Transverse colon (tissue), 4 donors: ENCODE data around the gene ABCB8. TPM values are rescaled to one million over a fixed set of nuclear protein-coding genes. Genes with fewer than 3 reads are reported as not detected.
"Not testable (repeated sequence)": the region's sequence is repeated elsewhere in the genome, so short reads cannot be mapped to it uniquely, and the experiment has no call there.

ENCODE experiments used
- DNase-seq: peaks from one replicate; pipeline ENCODE4 v3.0.0-alpha.2; 2019
- H3K27ac ChIP-seq, 4 donors: fragments of 200-600 bp; sonication (generic); 2 replicates each; pipeline ENCODE4 v1.5.1; 2016 to 2018; ENCODE audit warnings: inconsistent platforms in 4 of 4
- H3K27me3 ChIP-seq: fragments of 200-600 bp; sonication (generic); 2 replicates; pipeline ENCODE4 v1.5.1; 2017; ENCODE audit warnings: inconsistent platforms
- H3K36me3 ChIP-seq, 4 donors: fragments of 200-600 bp; sonication (generic); 2 replicates each; pipeline ENCODE4 v1.5.1; 2017 to 2019; ENCODE audit warnings: inconsistent platforms in 4 of 4
- H3K4me1 ChIP-seq, 4 donors: fragments of 200-600 bp; sonication (generic); 2 replicates each; pipeline ENCODE4 v1.5.1; 2017 to 2020; ENCODE audit warnings: inconsistent platforms in 4 of 4
- H3K4me3 ChIP-seq, 4 donors: fragments of 200-600 bp; sonication (generic); 1 replicate in 1 of 4; 2 replicates in 3 of 4; pipeline versions ENCODE4 v1.5.1 to v1.6.1; 2017 to 2019; ENCODE audit warnings: inconsistent platforms in 4 of 4
- H3K9me3 ChIP-seq, 2 donors: fragments of 200-600 bp; sonication (generic); 2 replicates each; pipeline ENCODE4 v1.5.1; 2017 to 2019; ENCODE audit warnings: inconsistent platforms in 2 of 2
- CTCF ChIP-seq, 5 experiments: fragments of 200-600 bp in 3 of 5; fragments of 450-650 bp in 2 of 5; sonication (generic) in 3 of 5; IDR thresholded peaks; 1 replicate in 2 of 5; 2 replicates in 3 of 5; pipeline ENCODE4 v1.5.1; 2016 to 2017; ENCODE audit warnings: antibody characterized with exemption in 5 of 5, inconsistent platforms in 3 of 5, mild to moderate bottlenecking in 2 of 5, moderate library complexity in 1 of 5
- EP300 ChIP-seq: sonication (generic); formaldehyde crosslinking; IDR thresholded peaks from one replicate; pipeline ENCODE4 v1.6.1; 2017; ENCODE audit warnings: antibody characterized with exemption, low read depth
- POLR2A ChIP-seq: fragments of 450-650 bp; IDR thresholded peaks from one replicate; pipeline ENCODE4 v1.6.1; 2016; ENCODE audit warnings: antibody characterized with exemption, mild to moderate bottlenecking, moderate library complexity
- POLR2AphosphoS5 ChIP-seq, 3 donors: sonication (generic); formaldehyde crosslinking; IDR thresholded peaks; one replicate each; pipeline ENCODE4 v1.6.1; 2016; ENCODE audit warnings: antibody characterized with exemption in 3 of 3
- WGBS, 2 donors: methylation state at CpG; one replicate each; pipeline ENCODE4 v1.1.5; 2018; ENCODE audit warnings: low coverage in 1 of 2; 5-methylcytosine and 5-hydroxymethylcytosine counted together
- in situ Hi-C, 4 donors: fragments of 200-750 bp; cut with MboI; loops; one replicate each; pipeline versions ENCODE4 v1.15.0 to v1.15.1; 2017; ENCODE audit warnings: low sequenced_read_pairs in 3 of 4, low pct_ligation_motif_present in 1 of 4, low pct_unique_long_range_greater_than_20kb in 1 of 4
- intact Hi-C: fragments of 100-400 bp; cut with DNase I; formaldehyde crosslinking; loops from one replicate; pipeline ENCODE4 v1.15.1; 2023; ENCODE audit warnings: low total_unique reads
- total RNA-seq, 4 donors: library from RNA; depleted of rRNA; stranded (reverse); fragments of >200 nt; gene quantifications; one replicate each; pipeline ENCODE4 v1.1.0, GENCODE V29; 2016

Gene ABCB8
- total RNA-seq, 4 donors from 2014 or later = 33.3 to 76.4 (median 51.4) TPM

DNA sequence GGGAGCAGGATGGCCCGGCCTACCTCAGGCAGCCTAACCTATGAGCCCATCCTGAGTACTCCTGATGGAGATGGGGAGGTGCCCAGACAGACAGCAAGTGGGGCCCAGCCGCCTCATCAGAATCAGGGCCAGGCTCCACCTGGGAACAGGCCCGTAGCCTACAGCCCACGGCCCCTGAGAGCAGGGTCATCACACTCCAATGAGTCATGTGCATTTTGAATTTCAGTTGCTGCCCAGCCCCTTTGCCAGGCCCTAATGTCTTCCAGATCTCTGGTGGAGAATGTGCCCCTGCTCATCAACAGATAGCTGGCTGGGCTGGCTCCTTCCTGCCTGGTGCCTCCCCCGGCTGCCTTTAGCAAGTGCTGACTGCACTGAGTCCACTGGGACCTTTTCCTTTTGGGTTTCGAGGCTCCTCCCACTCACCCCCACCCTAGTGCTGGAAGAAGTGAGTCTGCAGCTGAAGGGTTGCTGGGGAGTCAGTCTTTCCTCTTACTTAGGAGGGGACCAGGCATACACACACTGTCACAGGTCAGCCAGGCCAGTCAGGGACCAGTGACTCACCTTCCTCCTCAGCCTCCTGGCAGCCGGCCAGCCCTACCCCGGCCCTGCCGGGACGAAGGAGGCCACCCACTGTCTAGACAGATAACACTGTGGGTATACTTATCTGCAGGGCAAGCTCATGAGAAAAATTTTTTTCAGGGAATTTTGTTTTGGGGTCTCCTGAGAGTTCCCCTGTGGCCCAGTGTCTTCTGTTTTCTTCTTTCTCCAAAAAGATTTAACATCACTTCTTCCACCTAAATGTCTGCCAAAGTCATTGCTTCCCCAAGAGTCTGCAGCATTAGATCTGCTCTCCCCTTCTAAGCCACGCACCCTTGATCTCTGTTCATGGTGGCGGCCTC is 10.9 kb downstream of the ABCB8 start:
- Histone ChIP-seq H3K4me3 (no peak overlapping the region), H3K27me3 (no peaks in the 10 kb centered on the region), H3K4me1 (peaks cover 0 to 13% (median 9%) of the 10 kb centered on the region in 4 donors), H3K27ac (peak overlapping the region in 2 of 4 donors; percentile 18 to 35), H3K36me3 (peaks cover 0 to 5% (median 2%) of the 10 kb centered on the region in 4 donors), H3K9me3 (no peaks in the 10 kb centered on the region)
- no peak for TF ChIP-seq CTCF (IDR thresholded peaks at IDR 0.05)
- TF ChIP-seq EP300 = no peak
- no peak for TF ChIP-seq POLR2A
- no peak for TF ChIP-seq POLR2AphosphoS5 (IDR thresholded peaks at IDR 0.05)
- 0 to 40% methylated on average over 1 to 12 of the region's 12 CpGs for WGBS, 2 donors
- in situ Hi-C loops = loop anchor here in 1 of 4 donors (10.0 kb wide), 1 partner anchor 66 kb away; no protein-coding TSS in a partner anchor
- intact Hi-C loops = no loop called here
- DNase-seq = peak; percentile 64

- no peak for DNase-seq
- no peak overlapping the region for H3K27ac ChIP-seq
- 60 to 71% methylated on average over 6 to 18 of the region's 18 CpGs for WGBS, 2 donors
- intact Hi-C loops (no loop called here), in situ Hi-C loops (loop anchor here in 1 of 4 donors (10.0 kb wide), 1 partner anchor 65 kb away; no protein-coding TSS in a partner anchor)
- H3K36me3 ChIP-seq = peaks cover 0 to 5% (median 2%) of the 10 kb centered on the region in 4 donors
- no peaks in the 10 kb centered on the region for H3K27me3 ChIP-seq
- no peaks in the 10 kb centered on the region for H3K9me3 ChIP-seq
- no peak overlapping the region for H3K4me3 ChIP-seq
- TF ChIP-seq EP300 = no peak
- TF ChIP-seq CTCF (IDR thresholded peaks at IDR 0.05) = no peak
- no peak for TF ChIP-seq POLR2A
- TF ChIP-seq POLR2AphosphoS5 (IDR thresholded peaks at IDR 0.05) = no peak
- H3K4me1 ChIP-seq = peaks cover 0 to 13% (median 9%) of the 10 kb centered on the region in 4 donors
These were observed 11.7 kb downstream of the ABCB8 start for GRCh38 chr7:151039850-151040548.

DNA sequence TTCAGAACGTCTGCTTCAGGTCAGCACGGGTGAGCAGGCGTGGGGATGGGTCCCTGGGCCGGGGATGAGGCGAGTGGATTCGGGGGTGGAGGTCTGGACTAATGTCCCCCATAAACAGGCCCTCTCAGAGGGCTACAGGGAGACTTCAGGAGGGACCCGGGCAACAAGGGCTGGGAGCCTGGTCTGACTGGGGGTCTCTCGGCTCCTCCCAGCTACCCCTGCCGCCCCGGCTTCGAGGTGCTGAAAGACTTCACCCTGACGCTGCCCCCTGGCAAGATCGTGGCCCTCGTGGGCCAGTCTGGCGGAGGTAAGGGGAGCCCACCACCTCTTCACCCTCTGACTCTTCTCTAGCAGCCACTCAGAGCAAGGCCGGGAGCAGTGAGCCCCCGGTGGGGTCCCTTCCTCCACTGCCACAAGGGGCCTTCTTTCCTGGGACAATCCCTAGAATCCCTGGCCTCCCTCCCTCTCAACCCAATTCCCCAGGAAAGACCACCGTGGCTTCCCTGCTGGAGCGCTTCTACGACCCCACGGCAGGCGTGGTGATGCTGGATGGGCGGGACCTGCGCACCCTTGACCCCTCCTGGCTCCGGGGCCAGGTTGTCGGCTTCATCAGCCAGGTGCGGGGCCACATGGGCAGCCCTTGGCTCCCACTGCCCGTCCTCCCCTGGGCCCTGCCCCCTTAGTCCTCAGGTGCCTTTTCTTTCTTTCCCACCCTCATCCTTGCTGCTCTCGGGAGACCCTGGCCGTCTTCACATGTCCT is 12.5 kb downstream of the ABCB8 start:
- no peak overlapping the region for H3K27ac ChIP-seq
- peaks cover 0 to 13% (median 9%) of the 10 kb centered on the region in 4 donors for H3K4me1 ChIP-seq
- TF ChIP-seq POLR2AphosphoS5 (IDR thresholded peaks at IDR 0.05) (no peak), CTCF (IDR thresholded peaks at IDR 0.05) (no peak), EP300 (no peak), POLR2A (no peak)
- intact Hi-C loops = no loop called here
- no peaks in the 10 kb centered on the region for H3K27me3 ChIP-seq
- in situ Hi-C loops = no loop called here
- DNase-seq = no peak
- no peaks in the 10 kb centered on the region for H3K9me3 ChIP-seq
- H3K36me3 ChIP-seq = peaks cover 0 to 5% (median 0%) of the 10 kb centered on the region in 4 donors
- WGBS, 2 donors = 93 to 100% methylated on average over 1 to 30 of the region's 30 CpGs
- H3K4me3 ChIP-seq = no peak overlapping the region

DNA sequence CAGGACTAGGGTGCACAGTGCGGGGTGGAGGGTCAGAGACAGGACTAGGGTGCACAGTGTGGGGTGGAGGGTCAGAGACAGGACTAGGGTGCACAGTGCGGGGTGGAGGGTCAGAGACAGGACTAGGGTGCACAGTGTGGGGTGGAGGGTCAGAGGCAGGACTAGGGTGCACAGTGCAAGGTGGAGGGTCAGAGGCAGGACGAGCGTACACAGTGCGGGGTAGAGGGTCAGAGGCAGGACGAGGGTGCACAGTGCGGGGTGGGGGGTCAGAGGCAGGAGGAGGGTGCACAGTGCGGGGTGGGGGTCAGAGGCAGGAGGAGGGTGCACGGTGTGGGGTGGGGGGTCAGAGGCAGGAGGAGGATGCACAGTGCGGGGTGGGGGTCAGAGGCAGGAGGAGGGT is 15.2 kb downstream of the ABCB8 start:
- WGBS, 2 donors = 97 to 98% methylated on average over 6 to 9 of the region's 10 CpGs
- H3K9me3 ChIP-seq, H3K27me3 ChIP-seq, H3K4me3 ChIP-seq, H3K36me3 ChIP-seq, in situ Hi-C loops, DNase-seq, intact Hi-C loops, H3K27ac ChIP-seq: not testable (repeated sequence)
- H3K4me1 ChIP-seq = peaks cover 0 to 19% (median 11%) of the 10 kb centered on the region in 4 donors
